ENCODE results near the gene AMBRA1. TPM values are rescaled to one million over a fixed set of nuclear protein-coding genes. Genes with fewer than 3 reads are reported as not detected.
"Not testable (repeated sequence)": the region's sequence is repeated elsewhere in the genome, so short reads cannot be mapped to it uniquely, and the experiment has no call there.

Gene AMBRA1
- polyA plus RNA-seq, 1 experiment: 12.8 TPM

DNA sequence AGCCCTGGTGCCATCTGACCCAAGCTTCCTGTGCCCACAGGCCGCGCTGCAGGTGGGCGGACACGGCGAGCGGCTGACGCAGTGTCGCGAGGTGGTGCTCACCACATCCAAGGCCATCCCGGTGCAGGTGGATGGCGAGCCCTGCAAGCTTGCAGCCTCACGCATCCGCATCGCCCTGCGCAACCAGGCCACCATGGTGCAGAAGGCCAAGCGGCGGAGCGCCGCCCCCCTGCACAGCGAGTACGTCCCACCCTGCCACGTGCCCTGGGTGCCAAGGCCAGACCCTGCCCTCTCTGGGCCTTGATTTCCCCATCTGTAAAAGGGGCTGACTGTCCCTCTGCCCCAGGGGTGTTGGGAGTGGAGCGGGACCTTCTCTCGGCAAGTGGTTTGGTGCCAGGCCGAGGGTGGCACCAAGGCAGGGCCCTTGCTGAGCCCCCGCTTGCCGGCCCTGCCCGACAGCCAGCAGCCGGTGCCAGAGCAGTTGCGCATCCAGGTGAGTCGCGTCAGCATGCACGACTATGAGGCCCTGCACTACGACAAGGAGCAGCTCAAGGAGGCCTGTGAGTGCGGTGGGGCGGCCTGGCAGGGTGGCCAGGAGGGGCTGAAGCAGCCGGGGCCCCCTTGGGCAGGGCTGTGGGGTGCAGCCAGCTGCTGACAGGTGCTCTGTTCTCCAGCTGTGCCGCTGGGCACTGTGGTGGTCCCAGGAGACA is 218.3 kb downstream of the AMBRA1 start:
- CTCF ChIA-PET: interaction anchor here (1.2 to 4.9 kb wide), 3 partner anchors 7 to 154 kb away, joined by 3 to 51 read pairs (median 3); no protein-coding TSS in a partner anchor

DNA sequence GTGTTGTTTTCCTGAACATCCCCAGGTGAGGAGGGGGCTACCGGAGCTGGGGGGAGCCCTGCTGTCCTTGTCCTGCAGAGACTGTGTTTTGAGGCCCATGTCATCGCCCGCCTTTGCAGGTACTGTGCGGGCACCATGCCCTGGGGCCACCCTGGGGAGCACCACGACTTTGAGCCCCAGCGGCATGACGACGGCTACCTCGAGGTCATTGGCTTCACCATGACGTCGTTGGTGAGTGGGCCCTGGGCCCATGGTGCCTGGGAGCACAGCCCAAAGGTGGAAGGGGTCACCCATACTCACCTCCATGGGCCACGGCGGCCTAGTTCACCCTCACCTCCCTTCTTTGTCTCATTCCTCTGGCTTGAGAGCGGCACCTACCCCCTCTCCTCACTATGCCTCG is 219.0 kb downstream of the AMBRA1 start:
- peaks cover 20% of the 10 kb centered on the region for H3K36me3 ChIP-seq (ENCODE audit: control insufficient read depth, insufficient read depth, low read length)
- no peaks in the 10 kb centered on the region for H3K27me3 ChIP-seq (ENCODE audit: control insufficient read depth, insufficient read depth, low read length)
- TF ChIP-seq, protein P1, sequence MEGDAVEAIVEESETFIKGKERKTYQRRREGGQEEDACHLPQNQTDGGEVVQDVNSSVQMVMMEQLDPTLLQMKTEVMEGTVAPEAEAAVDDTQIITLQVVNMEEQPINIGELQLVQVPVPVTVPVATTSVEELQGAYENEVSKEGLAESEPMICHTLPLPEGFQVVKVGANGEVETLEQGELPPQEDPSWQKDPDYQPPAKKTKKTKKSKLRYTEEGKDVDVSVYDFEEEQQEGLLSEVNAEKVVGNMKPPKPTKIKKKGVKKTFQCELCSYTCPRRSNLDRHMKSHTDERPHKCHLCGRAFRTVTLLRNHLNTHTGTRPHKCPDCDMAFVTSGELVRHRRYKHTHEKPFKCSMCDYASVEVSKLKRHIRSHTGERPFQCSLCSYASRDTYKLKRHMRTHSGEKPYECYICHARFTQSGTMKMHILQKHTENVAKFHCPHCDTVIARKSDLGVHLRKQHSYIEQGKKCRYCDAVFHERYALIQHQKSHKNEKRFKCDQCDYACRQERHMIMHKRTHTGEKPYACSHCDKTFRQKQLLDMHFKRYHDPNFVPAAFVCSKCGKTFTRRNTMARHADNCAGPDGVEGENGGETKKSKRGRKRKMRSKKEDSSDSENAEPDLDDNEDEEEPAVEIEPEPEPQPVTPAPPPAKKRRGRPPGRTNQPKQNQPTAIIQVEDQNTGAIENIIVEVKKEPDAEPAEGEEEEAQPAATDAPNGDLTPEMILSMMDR (IDR thresholded peaks at IDR 0.05; ENCODE audit: insufficient read depth, low read depth, low read length): no peak
- no peak overlapping the region for H3K4me3 ChIP-seq (ENCODE audit: low read depth, low read length)
- CTCF ChIA-PET: interaction anchor here (0.6 kb wide), 1 partner anchor 59 kb away, joined by 3 read pairs; no protein-coding TSS in a partner anchor
- no peak for DNase-seq (ENCODE audit: low read depth)
- POLR2A ChIA-PET: no interaction called here

More for the DNA sequence above, 218.3 kb downstream of the AMBRA1 start:
- POLR2A ChIA-PET: no interaction called here
- Histone ChIP-seq H3K27me3 (ENCODE audit: control insufficient read depth, insufficient read depth, low read length) (no peaks in the 10 kb centered on the region), H3K36me3 (ENCODE audit: control insufficient read depth, insufficient read depth, low read length) (peaks cover 16% of the 10 kb centered on the region), H3K4me3 (ENCODE audit: low read depth, low read length) (no peak overlapping the region)
- TF ChIP-seq, protein P1 (IDR thresholded peaks at IDR 0.05; ENCODE audit: insufficient read depth, low read depth, low read length): no peak
- no peak for DNase-seq (ENCODE audit: low read depth)

DNA sequence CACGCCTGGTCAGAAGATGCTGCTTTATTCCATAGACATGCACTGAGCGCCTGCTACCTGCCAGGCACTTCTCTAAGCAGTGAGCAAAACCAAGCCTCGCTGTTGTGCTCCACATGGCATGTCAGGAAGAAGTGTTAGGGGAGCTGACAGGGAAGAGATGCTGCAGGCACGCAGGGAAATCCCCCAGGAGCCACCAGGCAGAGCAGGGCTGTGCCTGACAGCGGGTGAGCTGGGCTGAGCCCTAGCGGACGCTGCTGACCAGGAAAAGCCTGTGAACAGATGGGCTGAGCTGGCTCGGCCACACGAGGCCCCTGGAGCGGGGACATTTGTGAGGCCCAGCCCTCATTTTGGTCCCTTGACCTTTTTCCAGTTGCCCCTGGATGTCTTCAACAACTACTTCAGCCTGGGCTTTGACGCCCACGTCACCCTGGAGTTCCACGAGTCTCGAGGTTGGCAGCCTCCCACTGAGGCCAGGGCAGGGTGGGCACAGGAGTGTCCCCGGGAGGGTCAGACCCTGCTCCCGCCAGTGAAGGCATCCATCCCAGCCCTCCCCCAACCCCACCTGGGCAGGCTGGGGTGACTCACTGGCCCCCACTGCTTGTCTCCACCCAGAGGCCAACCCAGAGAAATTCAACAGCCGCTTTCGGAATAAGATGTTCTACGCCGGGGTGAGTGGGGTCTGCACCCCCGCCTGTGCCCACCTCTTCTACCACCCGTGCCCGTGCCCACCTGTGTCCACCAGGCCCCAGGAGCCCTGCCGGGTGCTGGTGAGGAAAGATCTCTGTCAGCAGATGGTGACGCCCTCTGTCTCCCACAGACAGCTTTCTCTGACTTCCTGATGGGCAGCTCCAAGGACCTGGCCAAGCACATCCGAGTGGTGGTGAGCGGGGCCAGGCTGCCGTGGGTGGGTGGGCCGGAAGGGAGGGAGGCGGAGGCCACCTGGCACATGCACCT is 219.8 kb downstream of the AMBRA1 start:
- DNase-seq (ENCODE audit: low read depth): no peak
- TF ChIP-seq, protein P1 (IDR thresholded peaks at IDR 0.05; ENCODE audit: insufficient read depth, low read depth, low read length): no peak
- H3K36me3 ChIP-seq (ENCODE audit: control insufficient read depth, insufficient read depth, low read length): peaks cover 20% of the 10 kb centered on the region
- no peak overlapping the region for H3K4me3 ChIP-seq (ENCODE audit: low read depth, low read length)
- no peaks in the 10 kb centered on the region for H3K27me3 ChIP-seq (ENCODE audit: control insufficient read depth, insufficient read depth, low read length)
- ChIA-PET POLR2A (no interaction called here), CTCF (interaction anchor here (0.6 kb wide), 1 partner anchor 58 kb away, joined by 3 read pairs; no protein-coding TSS in a partner anchor)

DNA sequence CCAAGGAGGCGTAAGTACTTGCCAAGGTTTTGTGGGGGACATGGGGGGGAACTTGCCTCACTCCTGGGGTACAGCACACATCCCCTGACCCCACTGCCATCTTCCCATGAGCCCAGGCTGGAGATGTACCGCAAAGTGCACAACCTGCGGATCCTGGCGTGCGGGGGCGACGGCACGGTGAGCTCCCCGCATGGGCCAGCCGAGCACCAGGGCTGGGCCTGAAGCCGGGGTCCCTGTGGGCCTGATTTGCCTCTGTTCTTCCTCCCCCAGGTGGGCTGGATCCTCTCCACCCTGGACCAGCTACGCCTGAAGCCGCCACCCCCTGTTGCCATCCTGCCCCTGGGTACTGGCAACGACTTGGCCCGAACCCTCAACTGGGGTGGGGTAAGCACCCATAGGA is 221.3 kb downstream of the AMBRA1 start:
- CTCF ChIA-PET: interaction anchor here (1.2 to 1.5 kb wide), 2 partner anchors 11 to 25 kb away, joined by 3 to 5 read pairs; partner anchors contain the start of gene DGKZ
- DNase-seq (ENCODE audit: low read depth); H3K4me3 ChIP-seq (ENCODE audit: low read depth, low read length); H3K27me3 ChIP-seq (ENCODE audit: control insufficient read depth, insufficient read depth, low read length); POLR2A ChIA-PET: not testable (repeated sequence)
- peaks cover 22% of the 10 kb centered on the region for H3K36me3 ChIP-seq (ENCODE audit: control insufficient read depth, insufficient read depth, low read length)

DNA sequence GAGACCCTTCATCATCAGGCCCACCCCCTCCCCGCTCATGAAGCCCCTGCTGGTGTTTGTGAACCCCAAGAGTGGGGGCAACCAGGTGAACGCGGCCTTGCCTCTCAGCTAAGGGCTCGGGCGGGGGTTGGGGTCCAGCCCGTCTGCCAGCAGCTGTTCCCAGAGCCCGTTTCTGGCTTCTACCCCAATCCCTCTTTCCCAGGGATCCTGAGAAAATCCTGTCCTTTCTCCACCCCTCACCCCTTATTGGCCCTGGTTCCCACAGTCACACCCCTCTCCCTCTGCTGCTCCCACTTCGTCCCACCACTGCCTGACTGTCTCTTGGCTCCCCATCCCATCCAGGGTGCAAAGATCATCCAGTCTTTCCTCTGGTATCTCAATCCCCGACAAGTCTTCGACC is 221.7 kb downstream of the AMBRA1 start:
- DNase-seq (ENCODE audit: low read depth): no peak
- Histone ChIP-seq H3K4me3 (ENCODE audit: low read depth, low read length) (no peak overlapping the region), H3K36me3 (ENCODE audit: control insufficient read depth, insufficient read depth, low read length) (peaks cover 22% of the 10 kb centered on the region), H3K27me3 (ENCODE audit: control insufficient read depth, insufficient read depth, low read length) (no peaks in the 10 kb centered on the region)
- POLR2A ChIA-PET: no interaction called here
- TF ChIP-seq, protein P1 (IDR thresholded peaks at IDR 0.05; ENCODE audit: insufficient read depth, low read depth, low read length): no peak
- CTCF ChIA-PET: interaction anchor here (1.2 to 1.5 kb wide), 2 partner anchors 11 to 24 kb away, joined by 3 to 5 read pairs; partner anchors contain the start of gene DGKZ

GRCh38 chr11:46371262-46371661 is 222.6 kb downstream of the AMBRA1 start:
- DNase-seq (ENCODE audit: low read depth); POLR2A ChIA-PET; H3K4me3 ChIP-seq (ENCODE audit: low read depth, low read length); H3K27me3 ChIP-seq (ENCODE audit: control insufficient read depth, insufficient read depth, low read length): not testable (repeated sequence)
- CTCF ChIA-PET: interaction anchor here (3.6 to 6.4 kb wide), 2 partner anchors 6 to 12 kb away, joined by 24 to 51 read pairs; no protein-coding TSS in a partner anchor
- peaks cover 18% of the 10 kb centered on the region for H3K36me3 ChIP-seq (ENCODE audit: control insufficient read depth, insufficient read depth, low read length)

Data from BJ (cell line).